Endothelial cell of umbilical vein (primary cell): Measurements from ENCODE around the gene EEF2K. TPM values are rescaled to one million over a fixed set of nuclear protein-coding genes. Genes with fewer than 3 reads are reported as not detected.

Experiments
- BruUV-seq: library from RNA; stranded (reverse); fragments of 400-500 nt; replicated peaks from 2 replicates; lab custom pipeline; 2021; lab: Mats Ljungman, UMichigan
- CTCF ChIA-PET: fragments of 300-600, 350-600 bp; sonication (Branson Sonifier 250); formaldehyde crosslinking; loops from one replicate; lab custom pipeline; 2021; ENCODE audit warnings: antibody characterized with exemption, inconsistent platforms; lab: Charles Lee
- POLR2A ChIA-PET: fragments of 300-600, 350-600 bp; sonication (Branson Sonifier 250); formaldehyde crosslinking; loops from one replicate; lab custom pipeline; 2021; ENCODE audit warnings: antibody characterized with exemption, inconsistent platforms; lab: Charles Lee
- DNase-seq: peaks from one replicate; pipeline ENCODE4 v3.0.0-alpha.2; 2011; ENCODE audit warnings: low read depth, low spot score
- FAIRE-seq: peaks from 2 replicates; lab custom pipeline; 2011; peaks lifted over from hg19 to GRCh38; lab: Jason Lieb, UNC
- H2AFZ ChIP-seq: 2 replicates; pipeline ENCODE4 v1.6.0; 2012; ENCODE audit warnings: low read depth, low read length, control low read depth, inconsistent platforms
- H3K27ac ChIP-seq: 2 replicates; pipeline ENCODE4 v1.5.1; 2011; ENCODE audit warnings: low read depth, mild to moderate bottlenecking, control low read depth, low read length, moderate library complexity; ENCODE audit not compliant: insufficient read depth
- H3K27me3 ChIP-seq, 2 experiments: 2 replicates each; pipeline versions ENCODE4 v1.6.0 to v1.6.1; 2011; ENCODE audit warnings: low read length in 2 of 2, mixed read lengths in 1 of 2; ENCODE audit not compliant: control insufficient read depth in 2 of 2, insufficient read depth in 2 of 2
- H3K36me3 ChIP-seq, 2 experiments: 2 replicates in 1 of 2; 3 replicates in 1 of 2; pipeline ENCODE4 v1.5.1; 2011; ENCODE audit warnings: low read length in 2 of 2, mild to moderate bottlenecking in 1 of 2, moderate library complexity in 1 of 2; ENCODE audit not compliant: control insufficient read depth in 2 of 2, insufficient read depth in 2 of 2; ENCODE audit errors: extremely low read depth in 1 of 2
- H3K4me1 ChIP-seq: 3 replicates; pipeline ENCODE4 v1.5.1; 2011; ENCODE audit warnings: mild to moderate bottlenecking, low read length; ENCODE audit not compliant: control insufficient read depth, insufficient read depth; ENCODE audit errors: extremely low read depth
- H3K4me2 ChIP-seq: 2 replicates; pipeline ENCODE4 v1.6.1; 2011; ENCODE audit warnings: low read length, control low read depth, mixed read lengths; ENCODE audit not compliant: insufficient read depth
- H3K4me3 ChIP-seq, 3 experiments: fragments of 200-600 bp in 1 of 3; sonication (generic), shearing (Covaris generic) in 1 of 3; replicated peaks in 1 of 3; 2 replicates each; pipeline ENCODE4 v1.5.1; 2011 to 2016; ENCODE audit warnings: control low read depth in 3 of 3, low read length in 3 of 3, mild to moderate bottlenecking in 2 of 3, inconsistent platforms in 1 of 3, low read depth in 1 of 3, moderate library complexity in 1 of 3; ENCODE audit not compliant: insufficient read depth in 1 of 3
- H3K79me2 ChIP-seq: 2 replicates; pipeline ENCODE4 v1.6.0; 2012; ENCODE audit warnings: low read length, inconsistent platforms; ENCODE audit not compliant: control insufficient read depth, insufficient read depth
- H3K9ac ChIP-seq: replicated peaks from 2 replicates; pipeline ENCODE3; 2011; ENCODE audit warnings: low read length, control low read depth; ENCODE audit not compliant: insufficient read depth; ENCODE audit errors: extremely low read depth
- H3K9me1 ChIP-seq: replicated peaks from 3 replicates; pipeline ENCODE4 v1.6.0; 2011; ENCODE audit warnings: mild to moderate bottlenecking, low read length; ENCODE audit not compliant: control insufficient read depth, insufficient read depth; ENCODE audit errors: extremely low read depth
- H3K9me3 ChIP-seq: replicated peaks from 2 replicates; pipeline ENCODE4 v1.5.1; 2012; ENCODE audit warnings: low read length, inconsistent platforms; ENCODE audit not compliant: control insufficient read depth, insufficient read depth
- H4K20me1 ChIP-seq: replicated peaks from 2 replicates; pipeline ENCODE3; 2011; ENCODE audit warnings: mild to moderate bottlenecking, low read length; ENCODE audit not compliant: control insufficient read depth, insufficient read depth; ENCODE audit errors: extremely low read depth
- CTCF ChIP-seq, 2 donors: IDR thresholded peaks; 1 replicate in 1 of 2; 2 replicates in 1 of 2; pipeline ENCODE4 v1.5.1; 2011; ENCODE audit warnings: low read length in 2 of 2, mild to moderate bottlenecking in 2 of 2, moderate library complexity in 2 of 2, control low read depth in 1 of 2, inconsistent platforms in 1 of 2, low read depth in 1 of 2; ENCODE audit not compliant: insufficient read depth in 1 of 2; ENCODE audit errors: extremely low read depth in 1 of 2
- EZH2 ChIP-seq: IDR thresholded peaks from 2 replicates; pipeline ENCODE4 v1.6.1; 2012; ENCODE audit warnings: borderline replicate concordance, low read depth, mild to moderate bottlenecking, moderate library complexity, low read length, inconsistent platforms; ENCODE audit not compliant: severe bottlenecking
- FOS ChIP-seq: IDR thresholded peaks from 2 replicates; pipeline ENCODE4 v1.6.1; 2011; ENCODE audit warnings: mild to moderate bottlenecking, low read length, moderate library complexity, borderline replicate concordance; ENCODE audit not compliant: insufficient read depth
- GATA2 ChIP-seq: IDR thresholded peaks from 2 replicates; pipeline ENCODE4 v1.7.0; 2011; ENCODE audit warnings: low read depth, mild to moderate bottlenecking, moderate library complexity, mixed read lengths, low read length; ENCODE audit not compliant: insufficient read length, insufficient read depth
- JUN ChIP-seq: IDR thresholded peaks from 2 replicates; pipeline ENCODE4 v1.6.1; 2011; ENCODE audit warnings: borderline replicate concordance, low read depth; ENCODE audit not compliant: insufficient read length, insufficient read depth
- MAX ChIP-seq: IDR thresholded peaks from 2 replicates; pipeline ENCODE4 v1.6.1; 2011; ENCODE audit not compliant: insufficient read depth, insufficient read length
- MYC ChIP-seq: IDR thresholded peaks from one replicate; pipeline ENCODE4 v1.6.1; 2011; ENCODE audit warnings: mild to moderate bottlenecking, low read depth, low read length
- POLR2A ChIP-seq: IDR thresholded peaks from 2 replicates; pipeline ENCODE4 v1.6.1; 2012; ENCODE audit warnings: low read depth, mild to moderate bottlenecking, control low read depth, low read length
- POLR2AphosphoS5 ChIP-seq: IDR thresholded peaks from 2 replicates; pipeline ENCODE4 v1.6.1; 2012; ENCODE audit warnings: low read depth, mild to moderate bottlenecking, control low read depth, low read length, moderate library complexity; ENCODE audit not compliant: insufficient read depth
- dilution Hi-C: fragments of 300-500 bp; cut with MboI; formaldehyde crosslinking; loops from one replicate; pipeline ENCODE4 v1.15.0; 2019; ENCODE audit warnings: low sequenced_read_pairs; ENCODE audit not compliant: extremely low pct_ligation_motif_present
- intact Hi-C: fragments of 100-400 bp; cut with micrococcal nuclease; formaldehyde crosslinking; loops from one replicate; pipeline ENCODE4 v1.10.0; 2022
- polyA plus RNA-seq, 4 experiments: library from polyadenylated mRNA; depleted of rRNA in 3 of 4; stranded (reverse) in 3 of 4; unstranded in 1 of 4; fragments of >200 nt; gene quantifications; 2 replicates each; pipeline versions ENCODE4 v1.2.1 to v1.2.3, GENCODE V29; 2011 to 2012; ENCODE audit warnings: missing spikeins in 1 of 4
- total RNA-seq: library from RNA; stranded (reverse); gene quantifications from 2 replicates; pipeline ENCODE4 v1.2.3, GENCODE V29; 2021

EEF2K gene
- total and polyA plus RNA-seq, 2 donors (not counting 3 experiments of a cell fraction or from before 2014, with no cell fraction given): 16.0 to 48.6 TPM

- POLR2A ChIA-PET: no interaction called here
- no peak for FAIRE-seq
Observed at GRCh38 chr16:22198547-22199293, 7.4 kb upstream of the EEF2K start.

GRCh38 chr16:22202261-22202637, 3.8 kb upstream of the EEF2K start:
- Histone ChIP-seq H3K27me3 (no peaks in the 10 kb centered on the region), H3K4me1 (peaks cover 9% of the 10 kb centered on the region), H2AFZ (no peak overlapping the region), H3K9me3 (no peaks in the 10 kb centered on the region), H3K36me3 (no peaks in the 10 kb centered on the region), H3K79me2 (peaks cover 5% of the 10 kb centered on the region), H3K9ac (no peak overlapping the region), H3K27ac (no peak overlapping the region), H3K4me3 (no peak overlapping the region), H4K20me1 (no peaks in the 10 kb centered on the region), H3K4me2 (no peak overlapping the region), H3K9me1 (no peaks in the 10 kb centered on the region)
- DNase-seq (no peak), FAIRE-seq (no peak)
- ChIA-PET CTCF (no interaction called here), POLR2A (no interaction called here)
- intact Hi-C loops: no loop called here
- TF ChIP-seq FOS: no peak
- no peak for TF ChIP-seq POLR2A
- TF ChIP-seq POLR2AphosphoS5: no peak
- TF ChIP-seq CTCF (IDR thresholded peaks at IDR 0.05; ENCODE audit: extremely low read depth in 1 of 2, insufficient read depth in 1 of 2, low read depth in 1 of 2, low read length in 2 of 2): no peak
- TF ChIP-seq EZH2: no peak
- no peak for TF ChIP-seq JUN
- no peak for TF ChIP-seq MYC
- no peak for TF ChIP-seq GATA2
- no peak for TF ChIP-seq MAX
- dilution Hi-C loops: no loop called here
- no TSS peak for BruUV-seq

More at GRCh38 chr16:22198547-22199293, 7.4 kb upstream of the EEF2K start:
- CTCF ChIA-PET: interaction anchor here (1.4 to 1.7 kb wide), 2 partner anchors 99 to 102 kb away, joined by 6 to 8 read pairs; no protein-coding TSS in a partner anchor
- Histone ChIP-seq H3K27me3 (no peaks in the 10 kb centered on the region), H3K4me2 (no peak overlapping the region), H3K9me1 (no peaks in the 10 kb centered on the region), H3K27ac (peak overlapping the region; percentile 35), H3K36me3 (no peaks in the 10 kb centered on the region), H3K4me1 (peaks cover 6% of the 10 kb centered on the region), H4K20me1 (no peaks in the 10 kb centered on the region), H3K4me3 (no peak overlapping the region), H2AFZ (peak overlapping the region; percentile 75), H3K9me3 (no peaks in the 10 kb centered on the region), H3K9ac (no peak overlapping the region), H3K79me2 (no peaks in the 10 kb centered on the region)
- BruUV-seq: no TSS peak
- DNase-seq: no peak
- dilution Hi-C loops: no loop called here
- no peak for TF ChIP-seq POLR2A
- TF ChIP-seq POLR2AphosphoS5: no peak
- TF ChIP-seq GATA2: no peak
- TF ChIP-seq EZH2: no peak
- TF ChIP-seq MYC: no peak
- TF ChIP-seq MAX: no peak
- intact Hi-C loops: no loop called here
